ENCODE measurements around the gene SLC17A7.

Gene SLC17A7

GRCh38 chr19:49408816-49409440, 32.4 kb downstream of the SLC17A7 start:
- no peak for TF ChIP-seq CTCF (IDR thresholded peaks at IDR 0.05; ENCODE audit: low read depth, low read length)
- DNase-seq (ENCODE audit: low read depth in 2 of 2), result no peak
- no peak overlapping the region for H3K4me3 ChIP-seq (replicated peaks in 1 of 2; ENCODE audit: low read depth in 2 of 2, low read length in 2 of 2)

- H3K4me3 ChIP-seq (replicated peaks in 1 of 2; ENCODE audit: low read depth in 2 of 2, low read length in 2 of 2), result no peak overlapping the region
- no peak for DNase-seq (ENCODE audit: low read depth in 2 of 2)
- TF ChIP-seq CTCF (IDR thresholded peaks at IDR 0.05; ENCODE audit: low read depth, low read length), result no peak
Measured at GRCh38 chr19:49407482-49408015, 33.8 kb downstream of the SLC17A7 start.

GRCh38 chr19:49407079-49407478, 34.2 kb downstream of the SLC17A7 start:
- H3K4me3 ChIP-seq (replicated peaks in 1 of 2; ENCODE audit: low read depth in 2 of 2, low read length in 2 of 2), result no peak overlapping the region
- DNase-seq (ENCODE audit: low read depth in 2 of 2), result no peak
- TF ChIP-seq CTCF (IDR thresholded peaks at IDR 0.05; ENCODE audit: low read depth, low read length), result no peak

GRCh38 chr19:49403404-49404187, 37.7 kb downstream of the SLC17A7 start:
- DNase-seq (ENCODE audit: low read depth in 2 of 2), result no peak

GRCh38 chr19:49400029-49400428, 41.3 kb downstream of the SLC17A7 start:
- H3K4me3 ChIP-seq (replicated peaks in 1 of 2; ENCODE audit: low read depth in 2 of 2, low read length in 2 of 2), result no peak overlapping the region
- DNase-seq (ENCODE audit: low read depth in 2 of 2), result peak in 1 of 2 donors; percentile 19
- TF ChIP-seq CTCF (IDR thresholded peaks at IDR 0.05; ENCODE audit: low read depth, low read length), result no peak

More at GRCh38 chr19:49403404-49404187, 37.7 kb downstream of the SLC17A7 start:
- H3K4me3 ChIP-seq (replicated peaks in 1 of 2; ENCODE audit: low read depth in 2 of 2, low read length in 2 of 2), result no peak overlapping the region
- no peak for TF ChIP-seq CTCF (IDR thresholded peaks at IDR 0.05; ENCODE audit: low read depth, low read length)

DNA sequence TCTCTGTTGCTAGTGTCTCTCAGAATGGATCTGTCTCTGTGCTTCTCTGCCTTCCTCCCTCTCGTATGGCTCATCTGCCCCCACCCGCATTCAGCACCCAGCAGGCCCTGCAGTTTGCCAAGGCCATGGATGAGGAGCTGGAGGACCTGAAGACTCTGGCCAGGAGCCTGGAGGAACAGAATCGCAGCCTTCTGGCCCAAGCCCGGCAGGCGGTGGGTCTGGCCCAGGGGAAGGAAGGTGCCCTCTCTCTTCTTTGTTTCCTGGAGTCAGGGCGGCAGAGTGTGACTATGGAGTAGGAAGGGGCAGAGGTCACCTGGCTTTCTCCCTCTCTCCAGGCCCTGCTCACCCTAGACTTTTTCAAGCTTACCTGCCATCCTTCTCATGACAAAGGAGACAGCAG, 42.4 kb downstream of the SLC17A7 start:
- TF ChIP-seq CTCF (IDR thresholded peaks at IDR 0.05; ENCODE audit: low read depth, low read length), result no peak
- H3K4me3 ChIP-seq (replicated peaks in 1 of 2; ENCODE audit: low read depth in 2 of 2, low read length in 2 of 2), result no peak overlapping the region
- DNase-seq (ENCODE audit: low read depth in 2 of 2), result no peak
